Measurements from ENCODE around the gene TBC1D22A. TPM values are rescaled to one million over a fixed set of nuclear protein-coding genes. Genes with fewer than 3 reads are reported as not detected.

TBC1D22A gene
- total RNA-seq, 2 experiments from 2014 or later, result 22.3 to 43.9 TPM

GRCh38 chr22:46761539-46762237 lies 762 bp upstream of the TBC1D22A start:
- H3K36me3 ChIP-seq (ENCODE audit: insufficient read depth, low read length), result peaks cover 23% of the 10 kb centered on the region
- peak overlapping the region; percentile 81 for H3K4me2 ChIP-seq (ENCODE audit: low read length)
- TSS peak; percentile 97 for BruUV-seq (replicated peaks)
- peaks cover 36% of the 10 kb centered on the region for H3K4me1 ChIP-seq (ENCODE audit: insufficient read depth, low read length, poor library complexity, severe bottlenecking)
- peaks cover 52% of the 10 kb centered on the region for H3K79me2 ChIP-seq (ENCODE audit: insufficient read depth, low read depth, low read length)
- POLR2A ChIA-PET, result interaction anchor here (1.1 to 3.2 kb wide), 6 partner anchors 12 to 172 kb away, joined by 3 to 34 read pairs (median 6); no protein-coding TSS in a partner anchor
- peak; percentile 37 for DNase-seq (ENCODE audit: low spot score)
- peak overlapping the region; percentile 63; the same call in 1 of the 2 replicates for H2AFZ ChIP-seq (ENCODE audit: low read length)
- peak overlapping the region; percentile 70 for H3K27ac ChIP-seq (ENCODE audit: low read depth, low read length, poor library complexity, severe bottlenecking)
- CTCF ChIA-PET (ENCODE audit: unreplicated experiment), result no interaction called here
- intact Hi-C loops (cut with micrococcal nuclease; ENCODE audit: unreplicated experiment), result loop anchor here (1.0 to 10.0 kb wide), 4 partner anchors 13 to 197 kb away; no protein-coding TSS in a partner anchor
- peak overlapping the region; percentile 93 for H3K4me3 ChIP-seq (ENCODE audit: low read depth, low read length, poor library complexity, severe bottlenecking)
- no peaks in the 10 kb centered on the region; the same call in 1 of the 2 replicates for H4K20me1 ChIP-seq (ENCODE audit: insufficient read depth, low read length)
- peaks cover 7% of the 10 kb centered on the region; the same call in 1 of the 2 replicates for H3K9me3 ChIP-seq (ENCODE audit: low read length)
- H3K9me2 ChIP-seq (ENCODE audit: insufficient read depth, low read length), result no peaks in the 10 kb centered on the region
- TF ChIP-seq EZH2phosphoT487 (IDR thresholded peaks at IDR 0.05; ENCODE audit: borderline replicate concordance, low read depth, low read length) (no peak), CTCF (conservative IDR thresholded peaks at IDR 0.05; ENCODE audit: low read length) (peak; percentile 28; the same call in 1 of the 2 replicates)

- peak; percentile 86 for DNase-seq (ENCODE audit: low spot score)
- CTCF ChIA-PET (ENCODE audit: unreplicated experiment), result interaction anchor here (0.9 kb wide), 1 partner anchor 11 kb away, joined by 4 read pairs; no protein-coding TSS in a partner anchor
- Histone ChIP-seq H3K9me2 (ENCODE audit: insufficient read depth, low read length) (no peaks in the 10 kb centered on the region), H3K4me3 (ENCODE audit: low read depth, low read length, poor library complexity, severe bottlenecking) (peak overlapping the region; percentile 93), H3K79me2 (ENCODE audit: insufficient read depth, low read depth, low read length) (peaks cover 64% of the 10 kb centered on the region), H3K4me1 (ENCODE audit: insufficient read depth, low read length, poor library complexity, severe bottlenecking) (peaks cover 50% of the 10 kb centered on the region), H3K9me3 (ENCODE audit: low read length) (no peaks in the 10 kb centered on the region), H3K27ac (ENCODE audit: low read depth, low read length, poor library complexity, severe bottlenecking) (peak overlapping the region; percentile 70), H2AFZ (ENCODE audit: low read length) (no peak overlapping the region), H4K20me1 (ENCODE audit: insufficient read depth, low read length) (no peaks in the 10 kb centered on the region; the same call in 1 of the 2 replicates), H3K36me3 (ENCODE audit: insufficient read depth, low read length) (peaks cover 23% of the 10 kb centered on the region; the same call in 1 of the 2 replicates), H3K4me2 (ENCODE audit: low read length) (peak overlapping the region; percentile 98)
- POLR2A ChIA-PET, result interaction anchor here (0.6 to 3.2 kb wide), 9 partner anchors 10 to 377 kb away, joined by 3 to 34 read pairs (median 4); no protein-coding TSS in a partner anchor
- intact Hi-C loops (cut with micrococcal nuclease; ENCODE audit: unreplicated experiment), result loop anchor here (2.0 to 10.0 kb wide), 3 partner anchors 28 to 198 kb away; no protein-coding TSS in a partner anchor
- TF ChIP-seq EZH2phosphoT487 (IDR thresholded peaks at IDR 0.05; ENCODE audit: borderline replicate concordance, low read depth, low read length) (no peak), CTCF (conservative IDR thresholded peaks at IDR 0.05; ENCODE audit: low read length) (no peak)
- no TSS peak for BruUV-seq (replicated peaks)
Measured at GRCh38 chr22:46763051-46763705, 728 bp downstream of the TBC1D22A start.

Measured in OCI-LY7 (cell line).